Glutamatergic neuron (in vitro differentiated cells): ENCODE data around the gene CTNNA2. TPM values are rescaled to one million over a fixed set of nuclear protein-coding genes. Genes with fewer than 3 reads are reported as not detected.
A peak's percentile ranks its signal among the peaks of the same experiment; 100 is the strongest.

ENCODE experiments used
- DNase-seq: peaks from one replicate; pipeline ENCODE4 v3.0.0; 2022
- H3K27ac Mint-ChIP-seq: one replicate; pipeline ENCODE4 v1.8.0; 2020; ENCODE audit warnings: mild to moderate bottlenecking, mixed read lengths, inconsistent platforms; ENCODE audit not compliant: unreplicated experiment
- H3K27me3 Mint-ChIP-seq: one replicate; pipeline ENCODE4 v1.8.0; 2020; ENCODE audit warnings: mild to moderate bottlenecking, moderate library complexity, mixed read lengths, inconsistent platforms; ENCODE audit not compliant: unreplicated experiment
- H3K36me3 Mint-ChIP-seq: one replicate; pipeline ENCODE4 v1.8.0; 2020; ENCODE audit warnings: mild to moderate bottlenecking, mixed read lengths, inconsistent platforms; ENCODE audit not compliant: unreplicated experiment
- H3K4me1 Mint-ChIP-seq: one replicate; pipeline ENCODE4 v1.8.0; 2020; ENCODE audit warnings: mild to moderate bottlenecking, low read depth, mixed read lengths, inconsistent platforms; ENCODE audit not compliant: unreplicated experiment
- H3K4me3 Mint-ChIP-seq: one replicate; pipeline ENCODE4 v1.8.0; 2020; ENCODE audit warnings: mild to moderate bottlenecking, mixed read lengths, inconsistent platforms; ENCODE audit not compliant: unreplicated experiment
- H3K9me3 Mint-ChIP-seq: one replicate; pipeline ENCODE4 v1.8.0; 2020; ENCODE audit warnings: mild to moderate bottlenecking, moderate library complexity, mixed read lengths, inconsistent platforms; ENCODE audit not compliant: unreplicated experiment
- total RNA-seq: library from RNA; stranded (reverse); fragmentation: NEBNext Ultra II Directional; extraction: Animal tissue kit (Norgen Biotek cat#: 25700); gene quantifications from one replicate; pipeline ENCODE4 v1.2.1, GENCODE V29; 2021; ENCODE audit not compliant: unreplicated experiment
- TF ChIP-seq, protein P1 (sequence below): fragments of 200-600 bp; sonication (generic); IDR thresholded peaks from one replicate; pipeline ENCODE4 v1.5.0; 2021; ENCODE audit not compliant: partially characterized antibody, unreplicated experiment

Gene CTNNA2
- total RNA-seq, 1 donor from 2014 or later: 76.2 TPM

DNA sequence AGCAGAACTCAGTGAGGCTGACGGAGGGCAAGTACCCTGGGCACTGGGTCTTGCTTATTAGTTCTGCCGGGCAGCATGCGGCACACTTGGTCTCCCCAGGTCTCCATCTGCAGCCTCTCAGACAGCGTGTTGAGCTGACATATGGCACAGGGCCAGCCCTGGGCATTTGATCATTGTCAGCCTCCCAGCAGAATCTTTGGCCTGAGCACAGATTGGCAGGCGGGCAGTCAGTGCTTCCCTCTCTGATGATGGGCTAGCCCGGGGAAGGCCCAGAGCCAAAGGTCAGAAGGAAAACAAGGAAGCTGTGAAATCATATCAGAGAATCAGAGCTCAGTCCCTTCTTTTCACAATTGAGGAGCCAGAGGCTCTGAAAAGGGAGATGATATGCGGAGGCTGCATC is 941.8 kb downstream of the CTNNA2 start:
- TF ChIP-seq, protein P1, sequence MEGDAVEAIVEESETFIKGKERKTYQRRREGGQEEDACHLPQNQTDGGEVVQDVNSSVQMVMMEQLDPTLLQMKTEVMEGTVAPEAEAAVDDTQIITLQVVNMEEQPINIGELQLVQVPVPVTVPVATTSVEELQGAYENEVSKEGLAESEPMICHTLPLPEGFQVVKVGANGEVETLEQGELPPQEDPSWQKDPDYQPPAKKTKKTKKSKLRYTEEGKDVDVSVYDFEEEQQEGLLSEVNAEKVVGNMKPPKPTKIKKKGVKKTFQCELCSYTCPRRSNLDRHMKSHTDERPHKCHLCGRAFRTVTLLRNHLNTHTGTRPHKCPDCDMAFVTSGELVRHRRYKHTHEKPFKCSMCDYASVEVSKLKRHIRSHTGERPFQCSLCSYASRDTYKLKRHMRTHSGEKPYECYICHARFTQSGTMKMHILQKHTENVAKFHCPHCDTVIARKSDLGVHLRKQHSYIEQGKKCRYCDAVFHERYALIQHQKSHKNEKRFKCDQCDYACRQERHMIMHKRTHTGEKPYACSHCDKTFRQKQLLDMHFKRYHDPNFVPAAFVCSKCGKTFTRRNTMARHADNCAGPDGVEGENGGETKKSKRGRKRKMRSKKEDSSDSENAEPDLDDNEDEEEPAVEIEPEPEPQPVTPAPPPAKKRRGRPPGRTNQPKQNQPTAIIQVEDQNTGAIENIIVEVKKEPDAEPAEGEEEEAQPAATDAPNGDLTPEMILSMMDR: no peak
- no peak overlapping the region for H3K4me3 Mint-ChIP-seq
- H3K9me3 Mint-ChIP-seq: peaks cover 5% of the 10 kb centered on the region
- peak overlapping the region; percentile 15 for H3K27ac Mint-ChIP-seq
- DNase-seq: peak; percentile 21
- no peaks in the 10 kb centered on the region for H3K36me3 Mint-ChIP-seq
- peaks cover 24% of the 10 kb centered on the region for H3K4me1 Mint-ChIP-seq
- H3K27me3 Mint-ChIP-seq: peaks cover 8% of the 10 kb centered on the region

DNA sequence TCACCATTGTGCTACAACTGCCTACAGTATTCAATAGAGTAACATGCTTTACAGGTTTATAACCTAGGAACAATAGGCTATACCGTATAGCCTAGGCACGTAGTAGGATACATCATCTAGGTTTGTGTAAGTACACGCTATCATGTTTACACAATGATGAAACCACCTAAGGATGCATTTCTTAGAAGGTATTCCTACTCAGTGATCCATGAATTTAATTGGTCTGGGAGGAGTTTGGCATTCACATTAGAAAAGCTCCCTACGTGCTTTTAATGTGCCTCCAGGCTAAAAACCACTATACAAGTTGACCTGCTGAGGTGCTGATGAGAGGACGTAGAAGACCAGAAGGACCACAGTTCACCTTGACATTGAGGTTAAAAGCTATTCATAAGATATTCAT is 946.2 kb downstream of the CTNNA2 start:
- DNase-seq: no peak

DNA sequence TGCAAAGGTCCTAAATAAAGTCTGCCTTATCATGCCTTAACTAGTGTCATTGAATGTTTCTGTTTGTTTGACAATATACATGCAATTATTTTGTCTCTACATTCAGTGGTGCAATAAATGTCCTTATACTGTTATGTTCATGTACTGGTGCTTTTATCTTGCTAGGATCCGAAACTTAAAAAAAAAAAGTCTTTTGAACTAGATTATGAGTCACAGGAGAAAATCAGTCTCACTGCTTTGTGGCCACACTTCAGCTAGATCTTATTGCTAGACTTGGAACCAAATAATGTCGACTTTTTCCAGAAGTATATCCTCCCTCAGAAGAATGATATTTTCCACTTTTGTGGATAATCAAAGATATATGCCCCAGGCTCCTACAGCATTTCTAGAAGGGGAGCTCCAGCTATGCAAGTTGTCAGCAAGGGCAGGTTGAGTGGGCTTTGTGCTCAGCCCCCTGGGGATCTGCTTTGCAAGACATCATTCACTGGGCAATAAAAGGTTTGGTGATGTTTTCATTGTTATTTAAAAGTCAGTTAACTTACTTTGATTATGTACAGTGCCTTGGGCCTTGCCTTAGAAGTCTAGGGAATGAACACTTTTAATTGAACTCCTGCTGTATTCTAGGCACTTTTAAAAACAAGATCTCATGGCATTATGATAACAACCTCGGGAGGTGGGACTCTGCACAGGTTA is 948.8 kb downstream of the CTNNA2 start:
- no peak overlapping the region for H3K27ac Mint-ChIP-seq
- H3K36me3 Mint-ChIP-seq: no peaks in the 10 kb centered on the region
- H3K27me3 Mint-ChIP-seq: peaks cover 5% of the 10 kb centered on the region
- no peak for DNase-seq
- peaks cover 9% of the 10 kb centered on the region for H3K4me1 Mint-ChIP-seq
- no peak overlapping the region for H3K4me3 Mint-ChIP-seq
- TF ChIP-seq, protein P1: no peak
- peaks cover 1% of the 10 kb centered on the region for H3K9me3 Mint-ChIP-seq

More for the DNA sequence above, 946.2 kb downstream of the CTNNA2 start:
- Mint-ChIP-seq H3K4me3 (no peak overlapping the region), H3K27me3 (peaks cover 5% of the 10 kb centered on the region), H3K4me1 (peaks cover 16% of the 10 kb centered on the region), H3K27ac (no peak overlapping the region), H3K36me3 (no peaks in the 10 kb centered on the region), H3K9me3 (peaks cover 5% of the 10 kb centered on the region)
- TF ChIP-seq, protein P1: no peak

DNA sequence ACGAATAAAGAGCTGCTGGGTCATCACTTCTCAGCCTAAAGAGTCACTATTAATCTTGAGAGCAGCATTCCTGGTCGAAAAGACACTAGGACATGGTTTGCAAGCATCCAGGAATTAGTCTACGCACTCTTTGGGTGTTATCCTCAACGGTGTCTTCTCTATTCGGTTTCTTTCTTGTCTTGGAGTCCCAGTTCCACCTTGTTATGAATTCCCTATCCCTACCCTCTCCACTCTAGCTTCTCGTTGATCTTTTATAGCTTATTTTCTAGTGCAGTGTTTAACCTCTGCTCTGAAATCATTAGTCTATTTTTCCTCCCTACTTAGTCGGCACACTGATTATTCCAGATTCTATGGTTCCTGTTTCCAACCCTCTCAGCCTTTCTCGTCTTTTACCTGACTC is 949.8 kb downstream of the CTNNA2 start:
- Mint-ChIP-seq H3K4me3 (no peak overlapping the region), H3K27ac (no peak overlapping the region), H3K4me1 (peaks cover 9% of the 10 kb centered on the region), H3K36me3 (no peaks in the 10 kb centered on the region), H3K27me3 (peaks cover 5% of the 10 kb centered on the region), H3K9me3 (peaks cover 1% of the 10 kb centered on the region)
- TF ChIP-seq, protein P1: no peak
- DNase-seq: no peak

DNA sequence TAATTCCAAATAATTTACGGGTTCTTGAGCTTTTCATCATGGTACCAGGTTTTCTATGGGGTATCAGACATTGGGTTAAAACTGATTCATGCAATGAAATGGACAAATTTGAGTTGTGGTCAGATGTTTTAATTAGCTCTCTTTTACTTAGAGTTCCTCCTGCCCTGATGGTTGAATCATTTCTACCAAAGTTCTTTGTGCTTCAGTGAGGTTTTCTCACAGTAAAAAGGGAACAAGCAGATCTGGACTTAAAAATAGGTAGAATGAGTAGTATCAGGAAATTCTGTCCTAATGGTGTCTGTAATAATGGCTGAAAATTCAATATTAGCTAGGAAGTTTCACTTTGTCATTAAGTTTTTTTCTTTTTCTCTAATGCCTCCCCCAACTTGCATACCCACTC is 951.4 kb downstream of the CTNNA2 start:
- no peaks in the 10 kb centered on the region for H3K36me3 Mint-ChIP-seq
- H3K4me1 Mint-ChIP-seq: peaks cover 9% of the 10 kb centered on the region
- DNase-seq: no peak
- H3K27me3 Mint-ChIP-seq: peaks cover 5% of the 10 kb centered on the region
- peaks cover 1% of the 10 kb centered on the region for H3K9me3 Mint-ChIP-seq
- TF ChIP-seq, protein P1: no peak
- no peak overlapping the region for H3K27ac Mint-ChIP-seq
- H3K4me3 Mint-ChIP-seq: no peak overlapping the region
